HG03457 (cell line): ENCODE measurements around the gene MTHFSD.
"Not testable (repeated sequence)": the region's sequence is repeated elsewhere in the genome, so short reads cannot be mapped to it uniquely, and the experiment has no call there.

Source experiments
- ATAC-seq: cut with Tn5 transposase; IDR thresholded peaks from one replicate; pipeline ENCODE4 v1.9.1; 2021; ENCODE audit warnings: moderate number of reproducible peaks; ENCODE audit not compliant: unreplicated experiment

MTHFSD gene, protein sequence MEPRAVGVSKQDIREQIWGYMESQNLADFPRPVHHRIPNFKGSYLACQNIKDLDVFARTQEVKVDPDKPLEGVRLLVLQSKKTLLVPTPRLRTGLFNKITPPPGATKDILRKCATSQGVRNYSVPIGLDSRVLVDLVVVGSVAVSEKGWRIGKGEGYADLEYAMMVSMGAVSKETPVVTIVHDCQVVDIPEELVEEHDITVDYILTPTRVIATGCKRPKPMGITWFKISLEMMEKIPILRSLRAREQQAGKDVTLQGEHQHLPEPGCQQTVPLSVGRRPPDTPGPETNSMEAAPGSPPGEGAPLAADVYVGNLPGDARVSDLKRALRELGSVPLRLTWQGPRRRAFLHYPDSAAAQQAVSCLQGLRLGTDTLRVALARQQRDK

DNA sequence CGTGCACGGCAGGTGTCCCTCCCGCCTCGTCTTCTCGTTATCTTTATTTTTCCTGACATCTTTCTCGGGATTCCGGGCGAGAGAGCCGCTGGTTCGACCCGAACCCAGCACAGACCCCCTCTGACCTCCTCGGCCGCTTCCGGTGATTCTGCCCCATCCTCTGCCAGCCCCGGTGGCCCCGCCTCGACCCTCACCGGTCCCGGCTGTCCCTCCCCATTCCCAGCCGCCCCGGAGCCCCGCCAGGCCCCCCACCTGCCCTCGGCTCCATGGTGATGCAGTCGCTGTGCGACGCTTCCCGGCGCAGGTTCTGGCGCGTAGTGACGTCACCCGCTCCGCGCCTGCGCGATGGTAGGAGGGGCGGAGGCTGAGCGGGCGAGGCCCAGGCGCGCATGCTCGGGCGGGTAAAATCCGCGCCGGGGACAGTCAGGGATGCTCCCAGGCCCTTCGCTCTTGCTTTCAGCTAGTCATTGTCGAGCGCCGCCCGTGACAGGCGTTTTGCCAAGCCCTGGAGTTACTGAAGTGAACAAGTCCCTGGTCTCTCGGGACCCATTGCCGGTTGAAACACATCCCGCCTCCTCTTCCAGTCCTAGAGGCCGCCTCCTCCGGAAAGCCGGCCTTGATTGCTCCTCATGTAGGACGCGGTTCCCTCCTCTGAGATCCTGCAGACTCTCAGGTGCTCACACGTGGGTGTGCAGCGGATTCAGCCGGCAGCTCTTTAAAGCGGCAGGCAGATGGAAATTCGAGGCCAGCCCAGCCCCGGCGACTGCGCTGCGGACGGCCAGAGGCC is at the start of gene MTHFSD:
Gene MTHFSD, minus strand, starts transcription at position 319 of the 787 bp plus-strand sequence. Its CDS starts 51 bp downstream, at position 268.
- peak; percentile 60 for ATAC-seq

DNA sequence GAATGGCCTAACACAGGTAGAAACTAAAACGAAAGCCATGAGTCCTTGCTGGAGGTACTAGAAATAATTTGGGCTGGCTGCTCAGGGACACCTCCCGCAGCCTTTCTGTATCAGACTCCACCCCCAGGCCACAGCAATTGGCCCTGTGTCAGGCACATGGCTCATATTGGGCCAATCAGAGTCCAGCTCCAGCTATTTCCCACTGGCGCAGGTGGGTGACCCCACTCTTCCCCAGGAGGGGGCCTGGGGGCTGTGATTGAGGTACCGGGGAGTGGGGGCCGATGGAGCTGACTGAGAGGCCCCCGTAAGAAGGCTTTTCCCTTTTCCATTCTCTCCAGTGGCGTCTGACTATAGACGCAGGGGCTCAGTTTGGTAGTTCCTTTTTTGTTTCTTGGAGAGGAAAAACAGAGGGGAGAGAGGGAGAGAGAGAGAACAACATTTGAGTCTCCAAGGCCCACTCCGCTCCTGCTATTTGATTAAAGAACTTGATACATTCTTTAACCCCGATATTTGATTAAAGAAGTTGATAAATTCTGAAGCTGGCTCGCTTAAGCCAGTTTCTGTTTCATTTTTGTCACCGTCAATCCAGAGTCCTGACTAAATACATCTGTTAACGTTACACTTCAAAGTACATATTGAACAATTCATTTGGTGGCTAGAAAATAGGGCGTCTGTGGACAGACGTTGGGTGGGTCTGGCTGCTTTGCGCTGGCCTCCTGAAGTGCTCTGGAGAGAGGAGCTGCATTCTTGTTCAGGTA is 49.6 kb upstream of the MTHFSD start:
- no peak for ATAC-seq

DNA sequence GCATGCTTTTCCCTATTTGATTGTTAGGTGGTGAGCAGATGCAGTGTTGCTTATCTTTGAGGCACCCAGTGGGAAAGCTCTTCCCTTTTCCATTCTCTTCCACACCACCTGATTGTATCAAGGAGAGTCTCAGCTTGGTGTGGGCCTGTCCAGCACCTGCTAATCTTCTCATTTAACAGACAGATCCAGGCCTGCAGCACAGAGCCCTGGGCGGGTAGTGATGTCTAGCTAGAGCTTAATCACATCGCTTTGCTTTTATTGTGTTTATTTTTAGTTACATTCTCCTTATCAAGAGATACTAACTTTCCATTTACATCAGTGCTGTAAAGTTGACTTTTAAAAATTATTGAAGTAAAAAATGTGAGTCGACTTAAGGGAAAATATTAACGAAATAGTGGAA is 47.5 kb upstream of the MTHFSD start:
- ATAC-seq: no peak

DNA sequence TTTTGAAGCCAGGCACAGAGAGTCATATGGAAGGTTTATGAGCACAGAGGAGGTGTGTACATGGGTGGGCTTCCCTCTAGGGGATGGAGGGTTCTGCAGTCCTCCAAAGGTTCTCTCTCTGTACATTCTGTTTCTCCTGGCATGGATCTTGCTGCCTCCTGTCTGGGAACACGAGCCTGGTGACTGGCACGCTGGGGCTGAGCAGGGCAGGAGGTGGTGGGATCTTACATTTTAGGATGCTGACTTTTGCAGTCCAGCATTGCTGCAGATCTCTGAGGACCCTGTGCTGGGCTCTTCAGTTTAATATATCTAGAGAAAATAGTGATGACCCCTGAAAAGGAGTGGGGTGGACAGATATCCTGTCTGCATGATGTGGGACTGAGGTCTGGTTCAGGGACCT is 46.3 kb upstream of the MTHFSD start:
- ATAC-seq: no peak

DNA sequence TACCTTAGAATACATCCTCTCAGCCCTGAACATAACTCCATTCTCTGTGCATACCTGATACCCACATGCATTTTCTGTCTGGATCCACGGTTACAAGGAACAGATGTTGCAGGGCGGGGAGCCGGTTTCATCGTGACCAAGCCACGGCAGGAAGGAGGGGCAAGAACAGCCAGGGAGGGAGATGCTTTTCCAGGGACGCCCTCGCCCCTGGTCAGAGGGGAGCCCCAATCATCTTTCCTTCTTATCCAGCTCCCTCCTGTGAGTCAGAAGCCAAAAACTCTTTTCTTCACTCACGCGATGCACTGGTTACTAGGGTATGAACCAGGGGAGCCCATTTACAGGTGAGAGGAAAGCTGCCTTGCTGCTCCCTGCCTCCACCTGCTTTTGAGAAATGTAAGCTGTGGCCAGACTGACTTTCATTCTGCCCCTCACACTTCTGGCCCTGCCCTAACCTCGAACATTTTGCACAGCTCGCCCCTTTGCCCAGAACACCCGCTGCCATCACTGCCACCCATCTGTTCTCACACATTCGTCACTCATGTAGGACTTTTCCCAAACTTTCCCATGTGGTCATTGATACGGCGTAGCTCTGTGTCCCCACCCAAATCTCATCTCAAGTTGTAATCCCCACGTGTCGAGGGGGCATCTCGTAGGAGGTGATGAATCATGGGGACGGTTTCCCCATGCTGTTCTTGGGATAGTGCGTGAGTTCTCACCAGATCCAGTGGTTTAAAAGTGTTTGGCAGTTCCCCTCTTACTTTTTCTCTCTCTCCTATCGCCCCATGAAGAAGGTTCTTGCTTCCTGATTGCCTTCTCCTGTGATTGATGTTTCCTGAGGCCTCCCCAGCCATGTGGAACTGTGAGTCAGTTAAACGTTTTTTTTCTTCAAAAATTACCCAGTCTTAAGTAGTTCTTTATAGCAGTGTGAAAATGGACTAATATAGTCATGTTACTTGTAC is 43.9 kb upstream of the MTHFSD start:
- ATAC-seq: no peak

DNA sequence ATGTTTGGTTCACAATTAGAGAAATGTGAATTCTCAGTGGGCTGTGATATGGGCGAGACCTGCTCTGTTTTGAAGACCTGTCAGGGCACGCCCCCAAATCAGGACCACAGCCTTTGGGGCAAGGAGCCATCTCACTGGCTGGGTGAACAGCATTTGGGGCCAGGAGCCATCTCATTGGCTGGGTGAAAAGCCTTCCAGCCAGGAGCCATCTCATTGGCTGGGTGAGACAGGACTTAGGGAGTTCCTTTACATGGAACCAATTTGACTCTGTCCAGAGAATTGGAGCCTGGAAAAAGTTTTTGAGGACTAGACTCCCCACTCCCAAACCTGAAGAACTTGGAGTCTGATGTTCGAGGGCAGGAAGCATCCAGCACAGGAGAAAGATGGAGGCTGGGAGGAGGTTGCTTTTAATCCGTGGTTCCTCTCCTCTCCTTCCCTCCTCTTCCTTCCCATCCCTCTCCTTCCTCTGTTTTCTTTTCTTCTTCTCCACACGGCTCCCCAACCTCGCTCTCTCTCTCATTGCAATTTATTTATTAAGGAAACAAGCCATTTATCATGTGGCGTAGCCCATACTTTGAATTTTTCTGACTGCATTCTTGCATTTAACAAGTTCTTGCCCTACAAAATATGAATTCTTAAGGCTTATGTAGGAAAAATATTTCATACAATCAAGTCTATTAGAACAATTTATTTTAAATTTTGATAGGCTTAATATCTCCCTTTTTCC is 43.0 kb upstream of the MTHFSD start:
- ATAC-seq: no peak

DNA sequence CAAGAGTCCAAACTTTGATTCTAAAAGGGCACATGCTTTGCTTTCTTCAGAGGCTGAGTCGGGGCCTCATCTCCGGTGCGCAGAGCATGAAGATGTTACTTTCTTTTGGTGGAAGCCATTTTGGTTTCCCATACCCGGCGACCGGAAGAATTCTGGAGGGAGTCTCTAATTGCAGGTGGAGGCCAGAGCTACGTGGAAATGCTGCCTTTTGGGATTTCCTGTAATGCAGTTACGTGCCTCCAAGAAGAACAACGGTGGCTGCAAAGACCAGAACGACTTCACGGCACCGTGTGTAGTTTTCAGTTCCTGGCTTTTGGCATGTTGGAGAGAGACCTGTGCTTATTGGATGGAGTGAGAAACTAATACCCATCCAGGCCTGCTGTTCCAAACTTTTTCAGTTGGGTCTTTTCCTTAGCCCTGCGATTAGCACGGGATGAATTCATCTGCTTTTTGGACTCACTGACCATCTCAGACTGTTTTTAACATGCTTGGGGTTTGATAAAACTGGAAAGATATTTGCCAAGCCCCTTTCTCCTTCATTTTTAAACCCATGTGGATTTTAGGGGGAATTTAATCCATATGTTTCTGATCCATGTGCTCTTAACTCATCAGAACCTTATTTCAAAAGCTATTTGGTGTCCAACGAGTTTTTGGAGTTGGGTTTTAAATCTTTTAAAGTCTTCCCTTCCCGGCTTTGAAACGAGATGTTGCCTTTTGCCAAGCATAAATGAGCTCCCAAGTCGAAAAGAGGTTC is 42.3 kb upstream of the MTHFSD start:
- no peak for ATAC-seq

DNA sequence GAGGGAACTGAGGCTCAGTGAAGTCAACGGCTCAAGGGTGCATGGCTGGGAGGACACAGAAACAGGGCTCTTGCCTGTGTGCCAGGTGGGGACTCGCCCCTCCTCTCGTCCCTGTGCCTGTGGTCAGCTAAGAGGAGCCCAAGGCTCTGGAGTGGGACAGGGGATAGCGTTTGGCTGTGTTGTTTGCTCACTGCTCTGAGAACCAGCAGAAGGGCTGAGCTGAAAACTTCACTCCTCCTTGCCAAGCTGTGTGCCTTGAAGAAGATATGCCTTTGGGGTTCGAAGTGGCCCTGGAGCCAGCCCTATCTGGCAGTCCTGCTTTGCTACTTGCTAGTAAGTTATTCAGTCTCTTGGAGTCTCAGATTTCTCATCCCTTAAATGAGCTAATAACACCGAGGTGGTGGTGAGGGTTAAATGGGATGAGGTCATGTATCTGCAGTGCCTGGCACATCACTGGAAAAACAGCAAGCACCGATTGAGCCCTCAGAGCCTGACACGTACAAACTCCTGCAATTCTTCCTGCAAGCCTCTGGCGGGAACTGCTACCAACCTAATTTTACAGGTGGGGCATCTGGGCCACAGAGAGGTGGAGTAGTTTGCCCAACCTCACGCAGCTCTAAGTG is 41.1 kb upstream of the MTHFSD start:
- ATAC-seq: no peak

DNA sequence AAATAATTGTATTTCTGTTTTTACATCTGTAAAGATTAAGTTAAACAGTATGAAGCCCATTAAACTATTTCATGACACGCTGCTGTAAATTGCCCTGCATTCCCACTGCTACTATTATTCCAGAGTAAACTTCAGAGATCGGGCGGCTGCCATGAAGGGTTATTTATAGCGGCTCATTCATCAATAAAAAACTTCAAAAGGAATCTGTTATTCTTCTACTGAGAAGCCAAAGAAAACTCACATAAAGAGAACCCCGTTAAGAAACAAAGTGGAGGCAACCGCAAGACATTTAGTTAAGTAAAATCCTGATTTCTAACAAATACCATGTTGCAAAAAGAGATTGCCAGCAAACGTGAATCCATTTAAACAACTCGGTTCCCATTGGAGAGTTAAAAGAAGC is 39.7 kb upstream of the MTHFSD start:
- no peak for ATAC-seq

DNA sequence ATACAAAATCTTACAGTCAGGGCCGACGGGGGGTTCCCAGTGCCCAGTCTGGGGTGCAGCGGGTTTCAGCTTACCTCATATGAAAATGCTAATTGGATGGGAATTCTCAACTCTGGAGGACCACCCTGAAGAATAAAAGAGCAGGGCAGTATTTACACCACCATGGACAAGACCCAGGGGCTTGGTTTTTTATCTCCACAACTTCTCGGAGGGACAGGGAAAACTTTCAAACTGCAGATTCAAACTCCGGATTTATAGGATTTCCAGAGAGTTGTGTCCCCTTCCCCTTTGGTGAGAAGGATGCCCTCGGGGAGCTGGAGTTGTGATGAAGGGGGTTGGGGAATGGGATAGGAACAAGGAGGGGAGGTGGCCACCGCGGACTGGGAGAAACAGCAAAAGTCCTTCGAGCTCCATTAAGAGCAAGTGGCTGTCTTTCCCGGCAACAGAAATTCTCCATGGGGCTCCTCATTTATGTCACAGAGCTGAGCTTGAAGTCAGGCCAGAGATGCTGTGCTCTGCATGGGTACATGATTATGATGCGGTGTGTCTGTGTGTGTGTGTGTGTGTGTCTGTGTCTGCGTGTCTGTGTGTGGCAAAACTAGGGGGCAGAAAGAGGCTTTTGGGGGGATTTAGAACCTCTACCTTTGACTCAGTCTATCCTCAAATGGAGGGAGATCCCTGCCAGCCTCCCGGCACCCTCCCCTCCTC is 39.0 kb upstream of the MTHFSD start:
- no peak for ATAC-seq

DNA sequence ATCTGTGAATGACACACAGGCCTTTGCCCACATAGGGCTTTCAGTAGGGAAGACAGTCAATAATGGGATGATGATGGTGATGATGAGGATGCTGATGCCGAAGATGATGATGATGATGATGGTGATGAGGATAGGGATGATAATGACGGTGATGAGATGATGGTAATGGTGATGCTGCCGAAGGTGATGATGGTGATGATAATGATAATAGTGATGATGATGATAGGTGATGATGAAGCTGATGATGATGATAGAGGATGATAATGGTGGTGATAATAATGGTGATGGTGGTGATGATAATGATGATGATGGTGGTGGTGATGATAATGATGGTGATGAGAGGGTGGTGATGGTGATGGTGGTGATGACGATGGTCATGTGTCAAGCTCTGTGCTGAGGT is 36.2 kb upstream of the MTHFSD start:
- no peak for ATAC-seq

DNA sequence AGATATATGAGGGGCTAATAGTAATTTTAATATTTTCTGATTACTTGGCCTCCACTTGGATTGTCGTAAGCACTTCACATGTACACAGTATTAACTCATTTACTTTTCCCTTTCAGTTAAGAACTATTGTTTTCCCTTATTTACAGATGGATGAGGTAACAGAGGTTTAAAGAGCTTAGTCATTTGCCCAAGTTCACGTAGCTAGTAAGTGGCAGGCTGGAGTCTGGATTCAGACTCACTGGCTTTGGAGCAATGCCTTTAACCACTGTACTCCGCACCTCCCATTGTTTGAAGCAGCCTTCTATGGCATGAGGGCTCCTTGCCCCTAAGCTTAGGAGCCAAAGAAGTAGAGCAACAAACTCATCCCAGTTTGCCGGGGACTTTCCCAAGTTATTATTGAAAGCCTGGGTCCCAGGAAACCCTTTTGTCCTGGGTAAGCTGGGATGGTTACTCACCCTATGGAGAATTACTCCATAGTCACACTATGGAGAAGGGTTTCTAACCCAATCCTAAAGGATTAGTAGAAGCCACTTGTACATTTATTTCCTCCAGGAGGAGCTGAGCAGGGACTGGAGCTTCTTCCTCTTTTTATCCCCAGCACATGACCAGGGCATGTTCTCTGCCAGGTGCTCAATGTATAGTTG is 35.6 kb upstream of the MTHFSD start:
- no peak for ATAC-seq

DNA sequence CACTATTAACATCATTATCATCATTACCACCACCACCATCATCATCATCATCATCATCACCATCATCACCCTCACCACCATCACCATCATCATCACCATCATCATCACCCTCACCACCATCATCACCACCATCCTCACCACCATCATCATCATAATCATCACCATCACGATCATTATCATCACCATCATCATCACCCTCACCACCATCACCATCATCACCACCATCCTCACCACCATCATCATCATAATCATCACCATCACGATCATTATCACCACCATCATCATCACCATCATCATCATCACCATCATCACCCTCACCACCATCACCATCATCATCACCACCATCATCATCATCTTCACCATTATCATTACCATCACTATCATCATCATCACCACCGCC is 32.9 kb upstream of the MTHFSD start:
- ATAC-seq: not testable (repeated sequence)

DNA sequence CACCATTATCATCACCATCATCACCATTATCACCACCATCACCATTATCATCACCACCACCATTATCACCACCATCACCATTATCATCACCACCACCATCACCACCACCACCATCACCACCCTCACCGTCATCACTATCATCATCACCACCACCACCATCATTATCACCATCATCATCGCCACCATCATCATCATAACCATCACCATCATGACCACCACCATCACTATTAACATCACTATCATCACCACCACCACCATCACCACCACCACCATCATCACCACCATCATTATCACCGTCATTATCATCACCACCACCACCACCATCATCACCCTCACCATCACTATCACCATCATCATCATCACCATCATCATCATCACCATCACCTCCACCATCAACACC is 32.5 kb upstream of the MTHFSD start:
- ATAC-seq: no peak

DNA sequence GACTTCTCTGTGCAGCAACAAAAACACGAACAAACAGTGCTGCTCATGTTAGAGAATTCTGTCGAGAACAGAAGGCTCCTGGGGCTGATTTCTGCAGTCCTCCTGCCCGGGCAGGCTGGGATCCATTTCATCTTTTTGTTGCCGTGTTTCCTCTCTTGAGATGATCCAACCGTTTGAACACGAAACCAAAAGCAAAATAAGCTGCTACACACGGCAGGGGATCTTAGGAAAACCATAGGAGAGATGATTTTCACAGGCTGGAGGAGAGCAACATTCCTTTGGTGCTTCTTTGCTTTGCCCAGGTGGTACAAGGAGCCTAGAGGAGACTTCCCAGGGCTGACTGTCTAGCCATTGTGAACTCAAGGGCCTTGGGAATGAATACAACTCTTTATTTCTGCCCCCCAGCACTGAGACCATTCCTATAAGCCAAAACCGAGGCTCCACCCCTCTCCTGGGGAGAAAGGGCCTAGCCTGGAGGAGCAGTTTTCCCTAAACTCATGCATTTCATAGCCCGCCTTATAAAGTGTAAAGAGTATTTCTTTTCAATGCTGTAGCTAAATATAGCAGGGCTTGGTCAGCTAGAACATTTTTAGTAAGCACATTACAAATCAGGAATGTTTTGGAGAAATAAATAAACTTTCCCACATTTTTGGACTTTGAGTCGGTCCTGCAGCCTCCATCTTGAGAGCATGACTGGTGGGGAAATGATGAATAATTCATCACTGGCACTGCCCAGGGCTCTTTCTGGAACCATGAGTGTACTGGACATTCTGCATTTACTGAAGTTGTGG is 31.0 kb upstream of the MTHFSD start:
- no peak for ATAC-seq
